CD4-positive, alpha-beta T cell treated with Interleukin-17A for 4 hours (primary cell): ENCODE data around the gene CFDP1.

Experiments
- DNase-seq: peaks from one replicate; pipeline ENCODE4 v3.0.0-alpha.2; 2020; ENCODE audit warnings: mixed read lengths

Gene CFDP1

DNA sequence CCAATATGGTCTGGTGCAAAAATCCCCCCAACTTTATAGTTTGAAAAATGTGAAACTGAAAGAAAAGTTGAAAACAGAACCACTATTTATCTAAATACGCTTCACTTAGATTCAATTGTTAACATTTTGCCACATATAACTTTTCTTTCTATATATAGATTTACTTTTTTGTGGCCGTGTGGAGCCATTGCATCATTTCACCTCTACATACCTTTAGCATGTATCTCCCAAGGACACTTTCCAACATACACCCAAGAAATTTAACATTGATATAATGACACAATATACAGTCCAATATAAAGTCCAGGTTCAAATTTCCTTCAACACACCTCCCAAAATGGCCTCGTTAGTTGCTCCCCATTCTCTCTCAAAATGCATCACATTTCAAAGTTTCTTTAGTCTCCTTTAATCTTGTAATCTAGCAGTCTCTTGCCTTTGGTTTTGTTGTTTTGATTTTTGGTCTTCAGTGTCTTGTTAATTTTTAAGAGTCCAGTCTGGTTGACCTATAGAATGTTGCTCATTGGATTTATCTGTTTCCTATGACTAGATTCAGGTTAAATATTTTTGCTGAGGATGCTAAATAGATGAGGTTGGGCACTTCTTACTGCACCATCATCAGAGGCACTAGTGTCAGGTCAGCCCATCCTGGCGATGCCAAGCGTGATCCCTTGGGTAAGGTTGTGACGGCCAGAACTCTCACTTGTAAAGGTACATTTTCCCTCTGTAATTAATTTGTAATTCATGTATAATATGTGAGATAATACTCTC is 117.6 kb downstream of the CFDP1 start:
- no peak for DNase-seq

DNA sequence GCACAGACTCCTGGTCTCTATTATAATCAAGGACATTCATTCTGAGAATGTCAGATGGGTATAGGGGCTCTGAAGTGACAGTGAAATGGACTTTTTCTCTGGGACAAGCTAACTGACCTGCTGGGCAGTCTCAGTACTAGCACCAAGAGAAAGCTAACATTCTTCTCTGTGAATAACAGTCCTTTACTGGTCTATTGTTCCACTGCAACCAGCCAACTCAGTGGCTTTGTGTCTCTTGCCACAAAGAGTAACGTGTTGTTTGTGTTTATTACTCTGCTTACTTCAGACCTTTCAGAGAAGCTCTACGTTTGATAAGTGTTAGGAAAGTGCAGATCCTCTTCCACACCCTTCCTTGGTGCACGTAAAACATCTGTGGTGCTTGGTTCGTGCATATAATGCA is 120.4 kb downstream of the CFDP1 start:
- no peak for DNase-seq

DNA sequence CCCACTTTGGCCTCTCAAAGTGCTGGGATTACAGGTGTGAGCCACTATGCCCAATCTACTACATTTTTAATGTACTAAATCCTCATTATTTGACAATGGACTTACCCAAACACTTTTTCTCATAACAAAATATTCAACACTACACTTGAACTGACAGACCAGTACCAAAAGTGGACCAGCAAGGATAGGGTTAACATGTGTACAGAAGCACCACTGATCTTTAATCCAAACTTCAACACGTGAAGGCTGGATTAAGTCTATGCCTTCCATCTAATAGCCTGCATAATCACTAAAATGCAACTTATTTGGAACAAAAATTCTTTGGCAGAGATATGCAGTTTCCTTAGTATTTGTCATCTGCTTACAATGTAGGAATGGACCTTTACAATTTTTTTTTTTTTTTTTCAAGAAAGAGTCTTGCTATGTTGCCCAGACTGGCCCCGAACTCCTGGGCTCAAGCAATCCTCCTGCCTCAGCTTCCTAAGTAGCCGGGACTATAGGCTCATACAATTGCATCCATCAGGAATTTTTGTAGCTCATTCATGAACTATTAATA is 121.8 kb downstream of the CFDP1 start:
- no peak for DNase-seq

DNA sequence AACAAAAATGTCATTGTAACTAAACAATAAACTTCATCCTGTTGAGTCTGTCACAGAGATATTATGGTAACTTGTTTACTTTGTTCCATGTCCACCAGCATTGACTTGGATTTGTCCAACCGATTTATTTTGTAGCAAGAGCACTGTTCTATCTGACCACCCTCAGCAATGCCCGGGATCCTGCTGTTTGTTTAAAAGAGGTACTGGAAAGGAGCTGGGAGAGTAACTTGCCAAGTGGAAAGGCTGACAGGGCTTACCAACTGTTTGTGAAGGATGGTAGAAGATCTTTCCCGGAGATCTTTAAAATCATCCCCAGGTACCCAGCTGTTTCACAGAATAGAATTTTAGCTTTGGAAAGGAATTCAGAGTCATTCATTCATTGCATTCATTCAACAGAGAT is 122.8 kb downstream of the CFDP1 start:
- no peak for DNase-seq

DNA sequence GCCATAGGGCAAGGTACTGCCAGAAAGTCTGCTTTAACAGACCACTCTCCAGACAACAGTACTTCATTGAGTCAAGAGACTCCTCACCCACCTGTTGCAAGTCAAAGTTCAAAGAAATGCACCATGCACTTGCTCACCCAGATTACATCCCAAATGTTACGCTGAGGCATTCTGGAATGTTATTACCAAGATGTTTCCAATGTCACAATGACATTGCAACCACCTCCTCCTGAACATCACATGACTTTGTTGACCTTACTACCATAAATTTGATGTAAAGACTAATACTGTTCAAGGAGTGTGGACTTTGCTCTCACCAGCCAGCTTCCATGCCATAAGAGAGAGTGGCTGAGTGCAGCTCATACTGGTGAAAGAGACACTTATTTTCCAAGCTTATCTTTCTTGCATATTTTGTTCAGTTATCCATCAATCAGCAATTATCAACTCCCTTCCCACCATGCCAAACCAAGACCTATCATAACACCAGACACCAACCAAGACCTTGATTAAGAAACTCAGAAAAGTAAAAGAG is 123.3 kb downstream of the CFDP1 start:
- DNase-seq: no peak

DNA sequence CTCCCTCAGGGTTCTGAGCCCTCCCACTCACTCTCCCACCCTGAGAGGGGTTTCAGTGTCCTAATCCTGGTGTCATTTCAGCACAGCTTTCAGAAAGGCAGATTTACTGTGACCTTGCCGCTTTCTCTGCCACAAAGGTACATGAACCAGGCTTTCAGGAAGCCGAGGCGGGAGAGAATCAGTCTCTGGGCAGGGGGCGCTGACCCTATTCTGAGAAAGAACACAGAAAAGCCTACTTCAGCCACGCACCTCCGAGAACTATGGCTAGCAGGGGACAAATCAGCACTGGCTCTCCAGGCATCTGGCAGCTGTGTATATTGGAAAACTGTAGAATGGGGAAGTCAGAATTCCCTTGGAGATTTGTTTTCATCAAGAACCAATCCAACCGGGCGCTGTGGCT is 124.1 kb downstream of the CFDP1 start:
- DNase-seq: no peak

DNA sequence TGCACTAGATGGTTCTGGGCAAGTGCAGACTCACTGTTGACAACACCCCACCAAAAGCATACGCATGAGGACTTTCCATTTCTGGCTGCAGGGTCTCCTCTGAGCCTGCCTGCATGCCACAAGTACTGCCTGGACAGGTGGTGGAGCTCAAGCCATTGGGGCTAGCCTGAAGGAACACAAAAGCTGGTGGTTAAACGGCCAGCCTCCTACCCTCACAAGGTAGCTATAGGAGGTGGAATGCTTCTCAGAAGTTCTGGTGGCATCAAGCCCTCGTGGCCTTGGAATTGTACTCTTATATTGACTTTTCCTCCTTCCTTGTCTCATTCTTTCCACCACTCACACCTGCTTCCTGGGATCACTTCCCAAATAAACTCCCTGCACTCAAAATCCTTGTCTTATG is 125.3 kb downstream of the CFDP1 start:
- no peak for DNase-seq

DNA sequence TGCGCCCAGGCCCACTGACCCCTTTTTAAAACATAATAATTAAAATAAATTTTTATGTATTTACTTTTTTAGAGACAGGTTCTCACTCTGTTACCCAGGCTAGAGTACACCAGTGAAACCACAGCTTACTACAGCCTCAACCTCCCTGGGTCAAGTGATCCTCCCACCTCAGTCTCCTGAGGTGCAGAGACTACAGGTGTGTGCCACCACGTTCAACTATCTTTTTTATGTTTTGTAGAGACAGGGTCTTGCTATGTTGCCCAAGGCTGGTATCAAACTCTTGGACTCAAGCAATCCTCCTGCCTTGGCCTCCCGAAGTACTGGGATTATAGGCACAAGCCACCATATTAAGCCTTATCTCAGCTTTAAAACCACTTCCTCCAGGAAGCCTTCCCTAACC is 125.8 kb downstream of the CFDP1 start:
- no peak for DNase-seq

DNA sequence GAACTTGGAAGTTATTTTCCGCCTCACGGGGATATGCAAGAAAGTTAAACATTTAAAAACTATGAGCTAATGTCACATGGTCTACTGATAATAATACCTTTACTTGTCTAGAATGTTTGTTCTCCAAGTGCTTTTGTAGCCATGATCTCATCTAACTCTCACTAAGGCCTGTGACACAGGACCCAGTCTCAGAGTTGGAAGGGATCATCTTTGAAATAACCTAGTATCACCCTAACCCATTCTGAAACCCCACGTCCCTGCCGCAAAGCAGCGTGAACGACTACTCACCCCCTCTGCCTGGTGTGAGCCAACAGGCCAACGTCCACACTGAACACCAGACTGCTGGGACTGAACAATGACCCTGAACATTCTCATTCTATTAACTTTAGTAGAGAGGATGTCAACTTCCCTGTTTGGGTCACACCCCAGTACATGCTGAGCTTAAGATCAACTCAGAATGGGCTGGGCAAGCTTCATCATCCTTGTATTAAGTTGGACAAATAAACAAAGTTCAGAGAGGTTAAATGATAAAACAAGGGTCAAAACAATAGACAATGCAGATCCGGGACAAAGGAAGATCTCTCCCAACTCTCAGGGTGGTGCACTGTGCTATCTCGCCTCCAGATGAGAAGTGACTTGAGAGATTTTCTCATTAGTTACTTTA is 127.1 kb downstream of the CFDP1 start:
- DNase-seq: no peak

DNA sequence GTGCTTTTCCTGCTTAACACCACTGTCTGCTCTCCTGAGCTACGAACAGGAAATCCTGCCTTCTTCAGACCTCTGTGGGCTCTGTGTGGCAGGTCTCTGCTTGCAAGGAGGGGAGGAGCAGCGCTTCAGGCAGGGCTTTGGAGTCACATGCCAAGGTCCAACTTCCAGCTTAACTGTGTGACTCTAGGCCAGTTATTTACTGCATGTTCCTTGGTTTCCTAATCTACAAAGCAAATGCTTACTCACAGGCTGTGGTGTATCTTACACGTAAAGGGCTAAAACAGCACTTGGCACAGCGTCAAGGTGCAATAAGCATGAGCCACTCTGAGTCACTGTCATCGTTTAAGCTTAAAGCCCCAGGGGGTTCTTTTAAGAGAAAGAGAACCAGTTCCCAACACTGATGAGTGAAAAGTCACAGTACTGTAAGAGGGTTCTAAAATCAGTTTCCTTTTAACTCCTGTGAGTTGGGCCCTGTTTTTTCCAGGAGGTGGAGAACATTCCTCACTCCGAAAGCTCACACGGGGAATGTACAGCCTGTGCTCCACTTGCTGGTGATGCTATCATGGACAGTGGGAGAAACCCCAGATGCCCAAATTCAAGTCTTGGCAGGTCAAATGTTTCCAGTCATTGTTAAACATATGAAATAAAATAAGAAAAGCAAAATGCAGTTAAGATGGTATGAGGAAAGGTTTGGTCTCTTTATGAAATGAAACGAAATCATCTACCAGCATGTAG is 127.8 kb downstream of the CFDP1 start:
- peak; percentile 47 for DNase-seq

DNA sequence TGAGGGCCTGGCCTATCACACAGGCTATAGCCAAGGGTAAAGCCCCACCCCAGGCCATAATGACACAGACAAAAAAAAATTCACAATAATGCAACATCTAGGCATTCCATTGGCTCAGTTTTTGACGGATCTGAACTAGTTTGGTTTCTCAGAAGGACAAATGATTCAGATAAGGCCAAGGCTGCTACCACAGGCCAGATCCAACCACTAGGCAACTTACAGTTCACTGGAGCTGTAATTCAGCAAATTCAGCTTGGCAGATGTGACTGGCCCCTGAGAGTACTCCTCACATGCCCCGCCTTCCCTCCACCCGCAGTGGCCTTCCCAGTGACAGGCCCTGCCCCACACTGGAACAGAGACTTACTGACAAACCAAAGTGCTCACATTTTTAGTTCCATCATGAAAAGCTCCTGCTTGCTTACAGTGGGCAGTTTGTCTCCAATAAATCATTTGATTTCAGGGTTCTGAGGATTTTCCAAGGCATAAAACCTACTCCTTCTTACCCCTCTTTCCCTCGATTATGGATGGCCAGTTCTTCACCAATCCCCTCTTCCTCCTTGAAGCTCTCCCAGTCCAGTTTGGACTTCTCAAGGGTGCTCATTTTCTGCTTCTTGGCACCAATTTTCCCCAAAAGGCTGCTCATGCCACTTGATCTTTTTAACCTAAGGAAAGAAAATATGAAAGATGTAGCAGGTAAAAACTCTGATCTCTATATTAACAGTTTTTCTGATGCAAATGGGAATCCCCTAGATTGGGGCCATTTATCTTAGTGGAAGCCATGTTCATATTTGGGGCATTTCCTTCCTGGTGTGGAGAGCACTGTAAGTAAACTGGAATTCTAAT is 128.6 kb downstream of the CFDP1 start:
- no peak for DNase-seq

DNA sequence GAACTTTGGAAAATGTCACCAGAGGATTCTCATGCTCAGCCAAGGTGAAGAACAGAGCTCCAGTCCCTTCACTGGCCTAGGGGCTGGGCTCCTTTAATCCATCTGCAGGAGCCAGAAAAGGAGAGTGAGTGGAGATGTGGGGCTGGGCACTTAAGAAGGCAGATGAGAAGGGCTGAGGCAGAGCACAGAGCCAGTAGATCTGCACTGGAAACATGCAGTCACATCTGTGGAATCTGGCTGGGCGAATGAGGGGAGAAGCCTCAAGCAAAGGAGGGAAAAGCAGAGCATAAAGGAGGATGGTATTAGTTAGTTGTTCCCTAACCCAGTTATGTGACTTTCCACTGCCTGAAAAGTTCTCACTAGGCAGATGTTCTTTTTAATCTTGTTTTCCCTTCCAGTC is 131.5 kb downstream of the CFDP1 start:
- DNase-seq: no peak

DNA sequence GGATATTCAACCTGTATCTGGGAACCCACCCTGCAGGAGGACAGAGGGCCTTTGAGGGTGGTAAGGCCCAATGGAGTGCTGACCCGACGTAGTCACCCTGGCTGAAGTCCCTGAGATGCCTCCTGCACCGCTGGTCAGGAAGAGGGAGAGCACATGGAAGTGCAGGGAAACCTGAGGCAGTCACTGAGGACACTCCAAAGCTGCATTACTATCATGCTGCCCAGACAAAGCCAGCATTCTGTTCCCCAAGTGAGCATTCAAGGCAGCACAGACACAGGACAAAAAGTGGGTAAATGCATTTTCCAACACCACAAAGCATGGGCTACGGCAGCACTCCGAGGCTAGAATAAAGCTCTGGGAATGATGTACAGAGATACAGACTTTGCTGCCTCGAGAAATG is 135.0 kb downstream of the CFDP1 start:
- DNase-seq: no peak

DNA sequence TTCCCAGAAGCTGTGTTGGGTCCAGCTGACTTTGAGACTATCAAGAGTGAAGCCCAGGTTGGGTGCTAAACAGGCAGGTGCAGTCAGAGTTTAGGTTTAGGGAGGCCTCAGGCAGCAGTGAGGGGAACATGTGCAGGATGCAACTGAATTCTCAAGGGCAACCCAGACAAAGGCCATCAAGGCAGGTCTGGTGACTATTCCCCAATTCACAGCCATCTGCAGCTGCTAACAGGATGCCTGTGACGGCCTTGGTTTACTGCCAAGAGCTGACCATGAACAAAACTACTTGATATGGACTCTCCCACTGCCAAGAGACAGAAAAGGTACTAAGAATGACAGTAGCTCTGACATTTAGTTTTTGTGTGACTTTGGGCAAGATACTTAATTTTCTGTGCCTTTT is 136.7 kb downstream of the CFDP1 start:
- no peak for DNase-seq

DNA sequence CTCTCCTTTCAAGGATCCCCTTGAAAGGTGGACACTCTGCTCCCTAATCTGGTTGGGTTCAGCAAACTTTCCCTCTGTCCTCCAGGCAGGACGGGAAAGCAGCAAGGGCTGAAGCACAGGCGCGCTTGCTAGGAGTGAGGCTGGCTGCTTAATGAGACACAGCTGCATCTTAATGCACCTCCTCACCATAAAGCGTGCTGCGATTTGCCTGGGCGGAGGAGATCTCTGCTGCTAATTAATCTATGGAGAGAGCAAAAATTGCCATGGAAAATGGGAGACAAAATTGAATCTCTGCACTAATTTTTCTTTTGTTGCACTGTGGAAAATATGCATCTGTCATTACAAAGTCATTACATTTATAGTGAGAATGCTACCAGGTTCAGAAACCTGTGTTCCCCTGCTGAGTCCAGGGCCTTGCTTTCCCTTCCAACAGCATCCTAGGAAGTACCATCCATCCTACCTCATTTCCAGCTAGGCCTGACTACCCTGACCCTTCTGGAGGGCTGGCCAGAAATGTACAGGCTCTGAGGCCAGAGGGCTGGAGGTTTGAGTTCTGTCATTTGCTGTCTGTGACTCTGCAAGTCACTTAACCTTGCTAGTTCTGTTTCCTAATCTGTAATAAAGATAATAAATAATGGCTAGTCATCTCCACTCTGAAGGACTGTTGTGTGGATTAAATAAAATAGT is 138.4 kb downstream of the CFDP1 start:
- no peak for DNase-seq

DNA sequence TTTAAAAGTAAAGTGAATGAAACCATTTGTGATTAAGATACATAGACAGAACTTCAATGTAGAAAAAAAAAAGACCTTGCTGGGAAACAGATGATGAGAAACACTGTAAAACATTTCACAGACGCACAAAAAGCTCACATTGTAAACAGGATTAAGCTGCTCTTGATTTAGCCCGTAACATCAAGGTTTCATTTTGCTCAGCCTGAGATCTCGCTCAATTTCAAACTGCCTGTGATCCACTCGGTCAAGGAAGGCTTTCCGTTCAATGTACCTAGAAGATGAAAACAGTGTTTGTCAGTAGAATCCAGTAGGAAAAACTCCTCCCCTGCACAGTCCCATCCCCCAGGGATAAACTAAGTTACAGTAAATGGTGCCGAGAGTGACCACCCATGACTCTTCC is 139.5 kb downstream of the CFDP1 start:
- no peak for DNase-seq

DNA sequence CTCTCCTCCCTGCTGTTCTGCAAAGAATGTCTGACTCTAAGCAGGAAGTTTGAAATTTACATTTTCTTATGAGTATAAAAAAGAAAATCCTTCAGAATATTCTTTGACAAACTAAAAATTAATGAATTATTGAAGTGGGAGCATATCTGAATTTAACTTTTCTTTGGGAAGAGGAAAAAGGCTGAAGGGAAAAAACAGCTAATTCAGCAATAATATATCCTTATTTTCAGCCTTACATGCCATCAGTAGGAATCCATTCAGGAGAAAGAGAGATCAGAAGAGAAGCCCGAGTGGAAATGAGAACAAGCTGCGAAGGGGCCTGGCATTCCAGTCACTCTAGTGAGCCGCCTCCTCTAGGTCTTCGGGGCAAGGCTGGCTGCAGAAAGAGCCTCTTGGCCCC is 140.1 kb downstream of the CFDP1 start:
- no peak for DNase-seq

DNA sequence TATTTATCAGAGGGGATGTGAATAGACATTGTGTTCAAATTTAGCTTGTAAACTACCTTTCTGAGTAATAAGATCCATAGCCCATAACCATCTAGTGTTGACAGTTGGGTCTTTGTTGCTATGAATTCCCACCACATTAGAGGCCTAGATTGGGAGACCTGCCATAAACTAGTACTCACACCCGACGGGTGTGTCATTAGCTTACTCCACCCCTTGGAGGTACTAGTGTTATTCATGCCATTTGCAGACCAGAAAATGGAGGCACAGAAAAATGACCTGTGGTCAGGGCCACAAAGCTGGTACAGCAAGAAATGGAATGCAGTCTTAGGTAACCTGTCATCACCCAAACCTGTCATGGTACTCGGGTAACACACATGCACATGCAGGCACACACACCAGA is 140.6 kb downstream of the CFDP1 start:
- DNase-seq: no peak

DNA sequence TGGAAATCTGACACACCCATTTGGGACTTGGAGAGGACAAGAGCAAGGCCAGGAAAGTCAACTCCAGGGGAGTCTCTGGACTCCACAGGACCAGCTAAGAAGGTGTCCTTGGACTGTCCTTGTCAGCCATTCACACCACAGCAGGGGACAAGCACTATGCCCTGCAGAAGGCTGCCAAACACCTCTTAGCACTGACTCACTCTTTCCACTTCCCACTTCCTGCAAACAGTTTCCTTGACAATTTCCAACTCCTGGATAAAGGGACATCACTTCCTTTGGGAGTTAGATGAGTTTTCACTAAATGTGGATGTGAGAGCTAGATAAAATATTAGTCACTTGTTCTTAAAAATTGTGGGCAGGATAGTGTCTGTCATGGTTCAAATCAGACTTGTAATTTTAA is 144.1 kb downstream of the CFDP1 start:
- DNase-seq: no peak

DNA sequence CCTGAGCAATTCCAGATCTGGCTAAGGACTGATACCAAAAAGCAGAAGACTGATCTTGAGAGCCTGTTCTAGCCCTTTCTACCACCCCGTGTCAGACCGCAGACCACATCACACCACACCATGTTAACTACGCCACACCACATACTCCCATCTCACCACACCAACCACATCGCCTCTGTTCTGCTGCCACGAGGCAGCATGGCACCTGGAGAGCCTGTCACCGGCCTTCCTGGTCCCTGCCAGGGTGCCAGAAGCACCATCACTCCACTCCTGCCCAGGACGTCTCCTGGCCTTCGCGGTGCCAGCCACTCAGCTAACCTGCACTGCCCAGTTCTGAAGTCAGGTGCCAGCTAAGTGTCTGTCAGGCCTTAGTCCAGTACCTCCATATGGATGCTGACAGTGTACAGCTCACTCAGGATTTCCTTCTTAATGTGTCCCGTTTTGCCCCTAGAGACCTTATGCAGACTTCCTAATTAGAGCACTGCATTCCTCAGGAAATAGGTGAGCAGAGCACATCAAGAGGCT is 144.6 kb downstream of the CFDP1 start:
- DNase-seq: peak; percentile 61

DNA sequence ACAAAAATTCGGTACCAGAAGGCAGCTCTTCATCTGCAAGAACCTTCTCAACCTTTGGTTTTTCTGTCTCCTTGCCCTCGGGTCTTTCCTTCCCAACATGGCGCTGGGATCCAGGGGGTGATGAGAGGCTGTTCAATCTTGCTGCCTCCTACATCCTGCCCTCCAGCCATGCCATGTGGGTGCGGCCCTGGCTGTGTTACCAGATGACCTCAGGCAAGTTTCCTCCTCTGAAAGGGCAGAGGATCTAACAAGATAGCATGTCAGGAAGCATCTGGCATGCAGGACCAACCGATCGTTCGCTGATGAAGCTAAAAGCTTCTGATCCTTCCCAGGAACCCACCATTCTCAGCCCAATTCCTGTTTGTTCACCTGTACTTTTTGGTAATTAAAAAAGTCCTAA is 145.1 kb downstream of the CFDP1 start:
- no peak for DNase-seq

DNA sequence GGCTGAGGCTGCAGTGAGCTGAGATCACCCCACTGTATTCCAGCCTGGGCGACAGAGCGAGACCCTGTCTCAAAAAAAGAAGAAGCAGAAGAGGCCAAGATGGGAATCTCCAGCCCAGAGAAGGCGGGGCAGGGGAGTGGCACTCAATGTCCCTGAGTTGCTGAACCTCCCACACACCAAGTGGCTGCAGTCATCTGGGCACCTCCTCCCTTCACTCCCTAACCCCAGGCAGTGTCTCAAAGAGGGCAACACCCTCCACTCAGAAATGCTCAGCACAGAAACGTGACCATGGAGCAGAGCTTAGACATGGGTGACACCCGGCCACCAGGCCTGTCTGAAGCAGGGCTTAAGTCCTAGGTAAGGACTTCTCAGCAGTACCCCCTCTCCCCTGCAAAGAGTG is 145.6 kb downstream of the CFDP1 start:
- no peak for DNase-seq
